ENCODE data around the gene MAGI2.

The MAGI2 gene

GRCh38 chr7:78695826-78696225 is 757.6 kb downstream of the MAGI2 start:
- no peak for DNase-seq

GRCh38 chr7:78691584-78691983 is 761.9 kb downstream of the MAGI2 start:
- DNase-seq = no peak

GRCh38 chr7:78690174-78690573 is 763.3 kb downstream of the MAGI2 start:
- DNase-seq = no peak

- DNase-seq = no peak
Observed at GRCh38 chr7:78688376-78688775, 765.1 kb downstream of the MAGI2 start.

GRCh38 chr7:78686189-78686588 is 767.3 kb downstream of the MAGI2 start:
- DNase-seq = no peak

GRCh38 chr7:78684201-78684600 is 769.3 kb downstream of the MAGI2 start:
- no peak for DNase-seq

- DNase-seq = no peak
Observed at GRCh38 chr7:78683566-78683965, 769.9 kb downstream of the MAGI2 start.

GRCh38 chr7:78679112-78679876 is 774.2 kb downstream of the MAGI2 start:
- DNase-seq = no peak

GRCh38 chr7:78677391-78677790 is 776.1 kb downstream of the MAGI2 start:
- DNase-seq = no peak

- no peak for DNase-seq
Observed at GRCh38 chr7:78675511-78675910, 778.0 kb downstream of the MAGI2 start.

- DNase-seq = no peak
Observed at GRCh38 chr7:78673272-78673671, 780.2 kb downstream of the MAGI2 start.

- no peak for DNase-seq
Observed at GRCh38 chr7:78662939-78663338, 790.5 kb downstream of the MAGI2 start.

GRCh38 chr7:78649976-78650375 is 803.5 kb downstream of the MAGI2 start:
- no peak for DNase-seq

- no peak for DNase-seq
Observed at GRCh38 chr7:78649236-78649635, 804.2 kb downstream of the MAGI2 start.

GRCh38 chr7:78642751-78643150 is 810.7 kb downstream of the MAGI2 start:
- no peak for DNase-seq

GRCh38 chr7:78638364-78638763 is 815.1 kb downstream of the MAGI2 start:
- DNase-seq = no peak

GRCh38 chr7:78636727-78637126 is 816.7 kb downstream of the MAGI2 start:
- no peak for DNase-seq

- DNase-seq = no peak
Observed at GRCh38 chr7:78635026-78635793, 818.3 kb downstream of the MAGI2 start.

GRCh38 chr7:78634093-78634492 is 819.4 kb downstream of the MAGI2 start:
- no peak for DNase-seq

- no peak for DNase-seq
Observed at GRCh38 chr7:78620920-78621319, 832.5 kb downstream of the MAGI2 start.

GRCh38 chr7:78616539-78616938 is 836.9 kb downstream of the MAGI2 start:
- no peak for DNase-seq

- DNase-seq = no peak
Observed at GRCh38 chr7:78609281-78609680, 844.2 kb downstream of the MAGI2 start.

GRCh38 chr7:78607099-78607498 is 846.4 kb downstream of the MAGI2 start:
- DNase-seq = no peak

GRCh38 chr7:78605119-78605518 is 848.3 kb downstream of the MAGI2 start:
- DNase-seq = no peak

All from cortex of kidney (tissue), 1 donor.